Smooth muscle cell (in vitro differentiated cells): ENCODE results near the gene MTHFD1L. TPM values are rescaled to one million over a fixed set of nuclear protein-coding genes. Genes with fewer than 3 reads are reported as not detected.

ENCODE experiments used
- DNase-seq: peaks from one replicate; lab custom pipeline; 2025; ENCODE audit not compliant: unreplicated experiment; lab: John Stamatoyannopoulos, UW
- H2AFZ ChIP-seq: fragments of 200-600 bp; sonication (generic); 2 replicates; pipeline ENCODE4 v1.6.0; 2016; ENCODE audit warnings: antibody characterized with exemption, low read depth, mild to moderate bottlenecking
- H3F3A ChIP-seq: fragments of 200-600 bp; sonication (generic); 2 replicates; pipeline ENCODE4 v1.6.0; 2017; ENCODE audit warnings: antibody characterized with exemption, low read depth
- H3K27ac ChIP-seq: fragments of 200-600 bp; sonication (generic); 2 replicates; pipeline ENCODE4 v1.5.1; 2016; ENCODE audit warnings: low read depth, mild to moderate bottlenecking
- H3K27me3 ChIP-seq: fragments of 200-600 bp; sonication (generic); 2 replicates; pipeline ENCODE4 v1.6.1; 2016; ENCODE audit warnings: low read depth, mild to moderate bottlenecking
- H3K36me3 ChIP-seq: fragments of 200-600 bp; sonication (generic); 2 replicates; pipeline ENCODE4 v1.5.1; 2016; ENCODE audit warnings: low read depth
- H3K4me1 ChIP-seq: fragments of 200-600 bp; sonication (generic); 2 replicates; pipeline ENCODE4 v1.5.1; 2016; ENCODE audit warnings: low read depth
- H3K4me2 ChIP-seq: fragments of 200-600 bp; sonication (generic); 2 replicates; pipeline ENCODE4 v1.6.0; 2016; ENCODE audit warnings: mild to moderate bottlenecking
- H3K4me3 ChIP-seq: fragments of 200-600 bp; sonication (generic); 2 replicates; pipeline ENCODE4 v1.5.1; 2016; ENCODE audit warnings: mild to moderate bottlenecking
- H3K79me2 ChIP-seq: fragments of 200-600 bp; sonication (generic); 2 replicates; pipeline ENCODE4 v1.6.0; 2016; ENCODE audit warnings: low read depth, mild to moderate bottlenecking
- H3K9ac ChIP-seq: fragments of 200-600 bp; sonication (generic); 2 replicates; pipeline ENCODE4 v1.6.0; 2016; ENCODE audit warnings: low read depth
- H3K9me3 ChIP-seq: fragments of 200-600 bp; sonication (generic); replicated peaks from 2 replicates; pipeline ENCODE4 v1.5.1; 2016; ENCODE audit warnings: low read depth
- H4K20me1 ChIP-seq: fragments of 200-600 bp; sonication (generic); 2 replicates; pipeline ENCODE4 v1.6.0; 2016; ENCODE audit warnings: low read depth
- CTCF ChIP-seq: fragments of 200-600 bp; sonication (generic); IDR thresholded peaks from 2 replicates; pipeline ENCODE4 v1.5.1; 2017; ENCODE audit warnings: borderline replicate concordance, mild to moderate bottlenecking, antibody characterized with exemption; ENCODE audit not compliant: insufficient read depth, poor library complexity, severe bottlenecking
- WGBS: methylation state at CpG from one replicate; pipeline ENCODE4 v1.1.7; 2016; ENCODE audit warnings: low lambda C conversion rate; 5-methylcytosine and 5-hydroxymethylcytosine counted together
- polyA plus RNA-seq: library from polyadenylated mRNA; unstranded; fragments of >200 nt; fragmentation: Nextera tagmentation; extraction: Ambion mirVana; gene quantifications from 2 replicates; pipeline ENCODE4 v1.2.1, GENCODE V29; 2016
- total RNA-seq: library from RNA; depleted of rRNA; stranded (reverse); fragments of >200 nt; gene quantifications from 2 replicates; pipeline ENCODE4 v1.2.3, GENCODE V29; 2014

MTHFD1L gene
- total and polyA plus RNA-seq, 2 experiments from 2014 or later = 35.9 to 46.2 TPM

- no peak for TF ChIP-seq CTCF
- no peak for DNase-seq
- no peaks in the 10 kb centered on the region for H3F3A ChIP-seq
- H4K20me1 ChIP-seq = peaks cover 14% of the 10 kb centered on the region
- H3K9ac ChIP-seq = no peak overlapping the region
- no peaks in the 10 kb centered on the region for H3K4me1 ChIP-seq
- H3K79me2 ChIP-seq = no peaks in the 10 kb centered on the region
- no peak overlapping the region for H2AFZ ChIP-seq
- no peaks in the 10 kb centered on the region for H3K9me3 ChIP-seq
- 100% methylated on average over 2 of the region's 2 CpGs for WGBS
- H3K36me3 ChIP-seq = peaks cover 14% of the 10 kb centered on the region
- H3K4me2 ChIP-seq = no peak overlapping the region
- H3K4me3 ChIP-seq = no peak overlapping the region
- no peak overlapping the region for H3K27ac ChIP-seq
- no peaks in the 10 kb centered on the region for H3K27me3 ChIP-seq
Observed at GRCh38 chr6:150922137-150922536, 56.6 kb downstream of the MTHFD1L start.

GRCh38 chr6:150924808-150925589 is 59.5 kb downstream of the MTHFD1L start:
- Histone ChIP-seq H3K36me3 (peaks cover 15% of the 10 kb centered on the region), H3K27me3 (no peaks in the 10 kb centered on the region), H3K79me2 (no peaks in the 10 kb centered on the region), H2AFZ (no peak overlapping the region), H3K4me1 (no peaks in the 10 kb centered on the region), H3K27ac (no peak overlapping the region), H3K9me3 (no peaks in the 10 kb centered on the region), H3F3A (no peaks in the 10 kb centered on the region), H3K9ac (no peak overlapping the region), H4K20me1 (peaks cover 6% of the 10 kb centered on the region), H3K4me3 (no peak overlapping the region), H3K4me2 (no peak overlapping the region)
- no peak for DNase-seq
- TF ChIP-seq CTCF = no peak
- WGBS = 95% methylated on average over 11 of the region's 11 CpGs

GRCh38 chr6:150925590-150925928 is 60.1 kb downstream of the MTHFD1L start:
- H3K36me3 ChIP-seq = peaks cover 15% of the 10 kb centered on the region
- no peaks in the 10 kb centered on the region for H3K79me2 ChIP-seq
- no peaks in the 10 kb centered on the region for H3K4me1 ChIP-seq
- H4K20me1 ChIP-seq = peaks cover 6% of the 10 kb centered on the region
- H2AFZ ChIP-seq = no peak overlapping the region
- H3K27ac ChIP-seq = no peak overlapping the region
- H3K9me3 ChIP-seq = no peaks in the 10 kb centered on the region
- TF ChIP-seq CTCF = no peak
- no peak overlapping the region for H3K9ac ChIP-seq
- no peak for DNase-seq
- H3K27me3 ChIP-seq = no peaks in the 10 kb centered on the region
- 96% methylated on average over 5 of the region's 5 CpGs for WGBS
- H3K4me2 ChIP-seq = no peak overlapping the region
- no peaks in the 10 kb centered on the region for H3F3A ChIP-seq
- no peak overlapping the region for H3K4me3 ChIP-seq

- Histone ChIP-seq H3K9me3 (no peaks in the 10 kb centered on the region), H3K27me3 (no peaks in the 10 kb centered on the region), H3K9ac (no peak overlapping the region), H3K79me2 (no peaks in the 10 kb centered on the region), H3K27ac (no peak overlapping the region), H3K4me3 (no peak overlapping the region), H3K4me2 (no peak overlapping the region), H3F3A (no peaks in the 10 kb centered on the region), H4K20me1 (peaks cover 6% of the 10 kb centered on the region), H2AFZ (no peak overlapping the region), H3K4me1 (no peaks in the 10 kb centered on the region), H3K36me3 (peaks cover 15% of the 10 kb centered on the region)
- no peak for DNase-seq
- WGBS = 98% methylated on average over 7 of the region's 7 CpGs
- TF ChIP-seq CTCF = no peak
Observed at GRCh38 chr6:150925976-150926375, 60.5 kb downstream of the MTHFD1L start.
